ENCODE results near the gene RP2. TPM values are rescaled to one million over a fixed set of nuclear protein-coding genes. Genes with fewer than 3 reads are reported as not detected.

Gene RP2
- total and polyA plus RNA-seq, 2 donors (not counting 1 experiment from before 2014, with no cell fraction given): 19.4 to 20.6 TPM

DNA sequence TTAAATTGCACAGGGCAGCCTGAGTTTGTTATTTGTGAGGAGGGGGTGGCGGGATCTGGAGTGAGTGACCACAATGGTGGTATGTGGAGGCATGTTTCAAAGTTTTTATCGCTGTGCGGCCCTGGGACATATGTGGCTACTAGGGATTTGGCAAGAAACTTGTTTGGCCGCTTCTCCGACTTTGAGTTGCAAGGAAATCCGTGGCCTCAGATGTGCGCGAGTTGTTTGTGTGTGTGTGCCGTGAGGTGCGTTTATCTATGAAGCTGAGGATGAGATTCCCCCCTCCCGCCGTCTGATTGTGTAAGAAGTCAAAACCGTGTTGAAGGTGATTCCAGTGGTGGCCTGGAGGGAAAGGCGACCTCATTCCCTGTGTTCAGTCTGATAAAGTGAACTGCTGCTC, 76.8 kb downstream of the RP2 start:
- no peaks in the 10 kb centered on the region for H3K27me3 ChIP-seq (ENCODE audit: control insufficient read depth, insufficient read depth, low read length)
- H3K9me3 ChIP-seq (ENCODE audit: control insufficient read depth, insufficient read depth, low read depth, low read length): no peaks in the 10 kb centered on the region
- H3K36me3 ChIP-seq (ENCODE audit: control insufficient read depth, insufficient read depth, low read length): no peaks in the 10 kb centered on the region
- DNase-seq (ENCODE audit: low read depth in 2 of 2): peak; percentile 20 to 27
- no peak overlapping the region for H3K27ac ChIP-seq (ENCODE audit: insufficient read depth, low read length)
- H3K4me2 ChIP-seq (ENCODE audit: extremely low read depth, insufficient read depth, low read length): peak overlapping the region; percentile 82
- peak overlapping the region; percentile 37 for H3K9ac ChIP-seq (ENCODE audit: insufficient read depth, low read length)
- peak overlapping the region; percentile 59 to 72 (median 62) for H3K4me3 ChIP-seq (replicated peaks in 1 of 4; ENCODE audit: control extremely low read depth in 1 of 4, insufficient read depth in 1 of 4, low read depth in 3 of 4, low read length in 4 of 4)
- H4K20me1 ChIP-seq (ENCODE audit: control insufficient read depth, extremely low read depth, insufficient read depth, low read length): no peaks in the 10 kb centered on the region
- no peaks in the 10 kb centered on the region for H3K4me1 ChIP-seq (ENCODE audit: control insufficient read depth, extremely low read depth, insufficient read depth, low read length)
- peak overlapping the region; percentile 21 for H2AFZ ChIP-seq (ENCODE audit: low read length)
- peaks cover 2% of the 10 kb centered on the region for H3K79me2 ChIP-seq (ENCODE audit: control insufficient read depth, insufficient read depth, low read length)
- TF ChIP-seq, protein P1, sequence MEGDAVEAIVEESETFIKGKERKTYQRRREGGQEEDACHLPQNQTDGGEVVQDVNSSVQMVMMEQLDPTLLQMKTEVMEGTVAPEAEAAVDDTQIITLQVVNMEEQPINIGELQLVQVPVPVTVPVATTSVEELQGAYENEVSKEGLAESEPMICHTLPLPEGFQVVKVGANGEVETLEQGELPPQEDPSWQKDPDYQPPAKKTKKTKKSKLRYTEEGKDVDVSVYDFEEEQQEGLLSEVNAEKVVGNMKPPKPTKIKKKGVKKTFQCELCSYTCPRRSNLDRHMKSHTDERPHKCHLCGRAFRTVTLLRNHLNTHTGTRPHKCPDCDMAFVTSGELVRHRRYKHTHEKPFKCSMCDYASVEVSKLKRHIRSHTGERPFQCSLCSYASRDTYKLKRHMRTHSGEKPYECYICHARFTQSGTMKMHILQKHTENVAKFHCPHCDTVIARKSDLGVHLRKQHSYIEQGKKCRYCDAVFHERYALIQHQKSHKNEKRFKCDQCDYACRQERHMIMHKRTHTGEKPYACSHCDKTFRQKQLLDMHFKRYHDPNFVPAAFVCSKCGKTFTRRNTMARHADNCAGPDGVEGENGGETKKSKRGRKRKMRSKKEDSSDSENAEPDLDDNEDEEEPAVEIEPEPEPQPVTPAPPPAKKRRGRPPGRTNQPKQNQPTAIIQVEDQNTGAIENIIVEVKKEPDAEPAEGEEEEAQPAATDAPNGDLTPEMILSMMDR (conservative IDR thresholded peaks at IDR 0.05 in 1 of 2, IDR thresholded peaks at IDR 0.05 in 1 of 2; ENCODE audit: low read depth in 1 of 2, low read length in 2 of 2): no peak
- TF ChIP-seq EZH2 (IDR thresholded peaks at IDR 0.05; ENCODE audit: low read length, missing control alignments): no peak

DNA sequence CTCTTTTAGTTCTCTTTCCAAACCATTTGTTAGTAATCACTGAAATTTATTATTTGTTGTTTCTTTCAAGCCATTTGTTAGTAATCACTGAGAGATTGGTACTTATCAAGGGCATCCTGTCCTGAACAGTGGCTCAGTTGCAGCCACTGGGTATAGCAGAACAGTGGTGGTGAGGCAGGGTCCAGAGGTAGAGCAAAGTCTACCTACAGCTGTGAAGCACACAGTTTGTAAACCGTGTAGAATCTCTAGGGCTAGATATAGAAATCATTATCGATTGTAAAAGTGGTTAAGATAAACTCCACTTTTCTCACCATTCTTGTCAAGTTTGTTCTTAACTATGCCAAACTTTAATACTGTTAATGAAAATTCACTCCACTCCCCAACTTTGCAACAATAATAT, 79.4 kb downstream of the RP2 start:
- no peaks in the 10 kb centered on the region for H3K4me1 ChIP-seq (ENCODE audit: control insufficient read depth, extremely low read depth, insufficient read depth, low read length)
- peaks cover 2% of the 10 kb centered on the region for H3K79me2 ChIP-seq (ENCODE audit: control insufficient read depth, insufficient read depth, low read length)
- H3K27ac ChIP-seq (ENCODE audit: insufficient read depth, low read length): no peak overlapping the region
- H2AFZ ChIP-seq (ENCODE audit: low read length): no peak overlapping the region
- no peaks in the 10 kb centered on the region for H3K27me3 ChIP-seq (ENCODE audit: control insufficient read depth, insufficient read depth, low read length)
- no peak overlapping the region for H3K4me2 ChIP-seq (ENCODE audit: extremely low read depth, insufficient read depth, low read length)
- no peak for DNase-seq (ENCODE audit: low read depth in 2 of 2)
- H3K36me3 ChIP-seq (ENCODE audit: control insufficient read depth, insufficient read depth, low read length): no peaks in the 10 kb centered on the region
- TF ChIP-seq, protein P1 (conservative IDR thresholded peaks at IDR 0.05 in 1 of 2, IDR thresholded peaks at IDR 0.05 in 1 of 2; ENCODE audit: low read depth in 1 of 2, low read length in 2 of 2): no peak
- TF ChIP-seq EZH2 (IDR thresholded peaks at IDR 0.05; ENCODE audit: low read length, missing control alignments): no peak
- no peak overlapping the region for H3K9ac ChIP-seq (ENCODE audit: insufficient read depth, low read length)
- no peaks in the 10 kb centered on the region for H4K20me1 ChIP-seq (ENCODE audit: control insufficient read depth, extremely low read depth, insufficient read depth, low read length)
- no peaks in the 10 kb centered on the region for H3K9me3 ChIP-seq (ENCODE audit: control insufficient read depth, insufficient read depth, low read depth, low read length)
- no peak overlapping the region for H3K4me3 ChIP-seq (replicated peaks in 1 of 4; ENCODE audit: control extremely low read depth in 1 of 4, insufficient read depth in 1 of 4, low read depth in 3 of 4, low read length in 4 of 4)

DNA sequence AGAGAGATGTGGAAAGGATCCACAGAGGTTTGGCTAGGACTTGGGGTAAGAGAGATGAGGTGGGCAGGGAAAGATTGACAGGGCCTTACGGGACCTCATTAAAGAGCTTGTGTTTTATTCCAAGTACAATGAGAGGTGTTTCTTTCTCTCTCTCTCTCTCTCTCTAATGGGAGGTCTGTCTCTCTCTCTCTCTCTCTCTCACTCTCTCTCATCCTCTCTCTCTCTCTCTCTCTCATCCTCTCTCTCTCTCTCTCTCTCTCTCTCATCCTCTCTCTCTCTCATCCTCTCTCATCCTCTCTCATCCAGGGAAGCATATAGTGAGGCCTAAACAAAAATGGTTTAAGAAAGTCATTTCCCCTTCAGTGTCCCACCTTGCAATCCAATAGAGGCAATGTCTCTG, 80.8 kb downstream of the RP2 start:
- no peak overlapping the region for H3K9ac ChIP-seq (ENCODE audit: insufficient read depth, low read length)
- no peak overlapping the region for H3K4me2 ChIP-seq (ENCODE audit: extremely low read depth, insufficient read depth, low read length)
- no peak overlapping the region for H3K4me3 ChIP-seq (replicated peaks in 1 of 4; ENCODE audit: control extremely low read depth in 1 of 4, insufficient read depth in 1 of 4, low read depth in 3 of 4, low read length in 4 of 4)
- H3K27me3 ChIP-seq (ENCODE audit: control insufficient read depth, insufficient read depth, low read length): no peaks in the 10 kb centered on the region
- peaks cover 2% of the 10 kb centered on the region for H3K79me2 ChIP-seq (ENCODE audit: control insufficient read depth, insufficient read depth, low read length)
- no peaks in the 10 kb centered on the region for H3K36me3 ChIP-seq (ENCODE audit: control insufficient read depth, insufficient read depth, low read length)
- DNase-seq (ENCODE audit: low read depth in 2 of 2): no peak
- H3K4me1 ChIP-seq (ENCODE audit: control insufficient read depth, extremely low read depth, insufficient read depth, low read length): no peaks in the 10 kb centered on the region
- no peaks in the 10 kb centered on the region for H4K20me1 ChIP-seq (ENCODE audit: control insufficient read depth, extremely low read depth, insufficient read depth, low read length)
- TF ChIP-seq, protein P1 (conservative IDR thresholded peaks at IDR 0.05 in 1 of 2, IDR thresholded peaks at IDR 0.05 in 1 of 2; ENCODE audit: low read depth in 1 of 2, low read length in 2 of 2): no peak
- TF ChIP-seq EZH2 (IDR thresholded peaks at IDR 0.05; ENCODE audit: low read length, missing control alignments): no peak
- no peak overlapping the region for H3K27ac ChIP-seq (ENCODE audit: insufficient read depth, low read length)
- H3K9me3 ChIP-seq (ENCODE audit: control insufficient read depth, insufficient read depth, low read depth, low read length): no peaks in the 10 kb centered on the region
- no peak overlapping the region for H2AFZ ChIP-seq (ENCODE audit: low read length)
